K562 (cell line): ENCODE results near the gene WDR18. TPM values are rescaled to one million over a fixed set of nuclear protein-coding genes. Genes with fewer than 3 reads are reported as not detected.

Source experiments
- BCLAF1 ChIP-seq, 2 experiments: fragments of 450-650 bp in 1 of 2; IDR thresholded peaks; 2 replicates each; pipeline ENCODE4 v1.6.1; 2011 to 2017; ENCODE audit warnings: low read depth in 2 of 2, antibody characterized with exemption in 1 of 2, borderline replicate concordance in 1 of 2, low read length in 1 of 2, mild to moderate bottlenecking in 1 of 2, mixed read lengths in 1 of 2; ENCODE audit not compliant: control insufficient read depth in 1 of 2
- HDAC1 ChIP-seq, 2 experiments: fragments of 450-650 bp; IDR thresholded peaks; 2 replicates each; pipeline ENCODE4 v1.6.1; 2016 to 2017; ENCODE audit warnings: inconsistent platforms in 1 of 2, mild to moderate bottlenecking in 1 of 2, moderate library complexity in 1 of 2
- HINFP ChIP-seq: fragments of 450-650 bp; conservative IDR thresholded peaks from 2 replicates; pipeline ENCODE4 v1.6.1; 2016; ENCODE audit warnings: missing genetic modification characterization, low read depth, mild to moderate bottlenecking, control low read depth, missing compliant biosample characterization
- HNRNPH1 ChIP-seq: fragments of 200-400 bp; formaldehyde crosslinking; optimal IDR thresholded peaks from 2 replicates; pipeline ENCODE3; 2017; ENCODE audit warnings: low read depth, mild to moderate bottlenecking, low read length, moderate library complexity
- MITF ChIP-seq: IDR thresholded peaks from 2 replicates; pipeline ENCODE4 v1.6.1; 2014; ENCODE audit warnings: antibody characterized with exemption
- NFE2 ChIP-seq: IDR thresholded peaks from 2 replicates; pipeline ENCODE4 v1.6.1; 2014; ENCODE audit warnings: antibody characterized with exemption, low read depth
- PHB2 ChIP-seq: fragments of 450-650 bp; IDR thresholded peaks from 2 replicates; pipeline ENCODE4 v1.6.1; 2017; ENCODE audit warnings: low read depth
- SMC3 ChIP-seq: conservative IDR thresholded peaks from 2 replicates; pipeline ENCODE4 v1.6.1; 2011; ENCODE audit warnings: low read depth, low read length, improper control_type of control experiment; ENCODE audit not compliant: insufficient read depth
- STAG1 ChIP-seq: sonication (generic); formaldehyde crosslinking; IDR thresholded peaks from 2 replicates; pipeline ENCODE4 v1.5.0; 2020; ENCODE audit warnings: missing genetic modification reagents, borderline replicate concordance
- THRAP3 ChIP-seq: fragments of 450-650 bp; IDR thresholded peaks from 2 replicates; pipeline ENCODE4 v1.6.1; 2016; ENCODE audit warnings: mild to moderate bottlenecking, inconsistent platforms, borderline replicate concordance
- ZNF444 ChIP-seq: fragments of 250-450 bp; sonication (Bioruptor Pico); IDR thresholded peaks from 2 replicates; pipeline ENCODE4 v1.4.0; 2020; ENCODE audit warnings: mild to moderate bottlenecking, moderate library complexity
- polyA plus RNA-seq, 8 experiments: library from polyadenylated mRNA; depleted of rRNA in 4 of 8; stranded (reverse) in 5 of 8; unstranded in 3 of 8; fragments of >200 nt; fragmentation: Nextera tagmentation in 2 of 8; fragmentation: Illumina TruSeq in 1 of 8; extraction: Ambion mirVana in 2 of 8; extraction: Trizol in 1 of 8; gene quantifications; 2 replicates each; pipeline versions ENCODE4 v1.2.1 to v1.2.3, GENCODE V29; 2011 to 2014; ENCODE audit warnings: inconsistent platforms in 1 of 8, missing spikeins in 1 of 8
- total RNA-seq, 7 experiments: library from RNA; depleted of rRNA in 6 of 7; stranded (reverse); fragments of >200 nt in 6 of 7; fragmentation: Illumina TruSeq in 2 of 7; extraction: Trizol in 2 of 7; gene quantifications; 2 replicates each; pipeline versions ENCODE4 v1.2.1 to v1.2.3, GENCODE V29; 2011 to 2021; ENCODE audit warnings: low replicate concordance in 1 of 7
- TF ChIP-seq, protein P1 (sequence below): fragments of 450-650 bp; IDR thresholded peaks from 2 replicates; pipeline ENCODE4 v1.7.1; 2018; ENCODE audit warnings: mild to moderate bottlenecking, low read depth; ENCODE audit not compliant: partially characterized antibody
- TF ChIP-seq, protein P2 (sequence below), 2 experiments: fragments of 450-650 bp; IDR thresholded peaks; 2 replicates each; pipeline ENCODE4 v1.6.1; 2016
- TF ChIP-seq, protein P3 (sequence below): sonication (generic); formaldehyde crosslinking; IDR thresholded peaks from 2 replicates; pipeline ENCODE4 v1.8.1; 2022; ENCODE audit warnings: missing genetic modification reagents

WDR18 gene
- total and polyA plus RNA-seq, 9 of the 15 experiments (the other 6 are each of a cell fraction or from before 2014, with no cell fraction given), result 0.65 to 181 (median 30.1) TPM

- TF ChIP-seq BCLAF1 (IDR thresholded peaks at IDR 0.05; ENCODE audit: borderline replicate concordance in 1 of 2, control insufficient read depth in 1 of 2, low read depth in 2 of 2, low read length in 1 of 2) (no peak), HINFP (no peak), SMC3 (no peak), ZNF444 (CRISPR knock-in tag) (no peak), PHB2 (no peak), MITF (peak; percentile 43; the same call in 1 of the 2 replicates), STAG1 (no peak), NFE2 (no peak), HNRNPH1 (no peak), THRAP3 (no peak), HDAC1 (IDR thresholded peaks at IDR 0.05) (peak; percentile 64 to 73; a peak in 3 of 4 replicates)
- TF ChIP-seq, protein P1, sequence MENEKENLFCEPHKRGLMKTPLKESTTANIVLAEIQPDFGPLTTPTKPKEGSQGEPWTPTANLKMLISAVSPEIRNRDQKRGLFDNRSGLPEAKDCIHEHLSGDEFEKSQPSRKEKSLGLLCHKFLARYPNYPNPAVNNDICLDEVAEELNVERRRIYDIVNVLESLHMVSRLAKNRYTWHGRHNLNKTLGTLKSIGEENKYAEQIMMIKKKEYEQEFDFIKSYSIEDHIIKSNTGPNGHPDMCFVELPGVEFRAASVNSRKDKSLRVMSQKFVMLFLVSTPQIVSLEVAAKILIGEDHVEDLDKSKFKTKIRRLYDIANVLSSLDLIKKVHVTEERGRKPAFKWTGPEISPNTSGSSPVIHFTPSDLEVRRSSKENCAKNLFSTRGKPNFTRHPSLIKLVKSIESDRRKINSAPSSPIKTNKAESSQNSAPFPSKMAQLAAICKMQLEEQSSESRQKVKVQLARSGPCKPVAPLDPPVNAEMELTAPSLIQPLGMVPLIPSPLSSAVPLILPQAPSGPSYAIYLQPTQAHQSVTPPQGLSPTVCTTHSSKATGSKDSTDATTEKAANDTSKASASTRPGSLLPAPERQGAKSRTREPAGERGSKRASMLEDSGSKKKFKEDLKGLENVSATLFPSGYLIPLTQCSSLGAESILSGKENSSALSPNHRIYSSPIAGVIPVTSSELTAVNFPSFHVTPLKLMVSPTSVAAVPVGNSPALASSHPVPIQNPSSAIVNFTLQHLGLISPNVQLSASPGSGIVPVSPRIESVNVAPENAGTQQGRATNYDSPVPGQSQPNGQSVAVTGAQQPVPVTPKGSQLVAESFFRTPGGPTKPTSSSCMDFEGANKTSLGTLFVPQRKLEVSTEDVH, result no peak
- TF ChIP-seq, protein P2, sequence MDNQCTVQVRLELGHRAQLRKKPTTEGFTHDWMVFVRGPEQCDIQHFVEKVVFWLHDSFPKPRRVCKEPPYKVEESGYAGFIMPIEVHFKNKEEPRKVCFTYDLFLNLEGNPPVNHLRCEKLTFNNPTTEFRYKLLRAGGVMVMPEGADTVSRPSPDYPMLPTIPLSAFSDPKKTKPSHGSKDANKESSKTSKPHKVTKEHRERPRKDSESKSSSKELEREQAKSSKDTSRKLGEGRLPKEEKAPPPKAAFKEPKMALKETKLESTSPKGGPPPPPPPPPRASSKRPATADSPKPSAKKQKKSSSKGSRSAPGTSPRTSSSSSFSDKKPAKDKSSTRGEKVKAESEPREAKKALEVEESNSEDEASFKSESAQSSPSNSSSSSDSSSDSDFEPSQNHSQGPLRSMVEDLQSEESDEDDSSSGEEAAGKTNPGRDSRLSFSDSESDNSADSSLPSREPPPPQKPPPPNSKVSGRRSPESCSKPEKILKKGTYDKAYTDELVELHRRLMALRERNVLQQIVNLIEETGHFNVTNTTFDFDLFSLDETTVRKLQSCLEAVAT (IDR thresholded peaks at IDR 0.05), result no peak
- TF ChIP-seq, protein P3, sequence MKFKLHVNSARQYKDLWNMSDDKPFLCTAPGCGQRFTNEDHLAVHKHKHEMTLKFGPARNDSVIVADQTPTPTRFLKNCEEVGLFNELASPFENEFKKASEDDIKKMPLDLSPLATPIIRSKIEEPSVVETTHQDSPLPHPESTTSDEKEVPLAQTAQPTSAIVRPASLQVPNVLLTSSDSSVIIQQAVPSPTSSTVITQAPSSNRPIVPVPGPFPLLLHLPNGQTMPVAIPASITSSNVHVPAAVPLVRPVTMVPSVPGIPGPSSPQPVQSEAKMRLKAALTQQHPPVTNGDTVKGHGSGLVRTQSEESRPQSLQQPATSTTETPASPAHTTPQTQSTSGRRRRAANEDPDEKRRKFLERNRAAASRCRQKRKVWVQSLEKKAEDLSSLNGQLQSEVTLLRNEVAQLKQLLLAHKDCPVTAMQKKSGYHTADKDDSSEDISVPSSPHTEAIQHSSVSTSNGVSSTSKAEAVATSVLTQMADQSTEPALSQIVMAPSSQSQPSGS (CRISPR knock-in tag), result no peak
Measured at GRCh38 chr19:961866-962620, 22.1 kb upstream of the WDR18 start (continued).
